ENCODE measurements around the gene DUS1L.
A peak's percentile ranks its signal among the peaks of the same experiment; 100 is the strongest.

Gene DUS1L

GRCh38 chr17:82065638-82066303, at the start of gene DUS1L:
Gene DUS1L, minus strand, starts transcription at chr17:82065804. Its CDS starts 745 bp downstream, at chr17:82065059.
- peak; percentile 31 for DNase-seq (ENCODE audit: low spot score)

GRCh38 chr17:82114872-82115271, 49.3 kb upstream of the DUS1L start:
- DNase-seq (ENCODE audit: low spot score): no peak

- no peak for DNase-seq (ENCODE audit: low spot score)
These were observed 48.8 kb upstream of the DUS1L start for GRCh38 chr17:82114447-82114846.

GRCh38 chr17:82113941-82114340, 48.3 kb upstream of the DUS1L start:
- DNase-seq (ENCODE audit: low spot score): no peak

GRCh38 chr17:82113422-82113821, 47.8 kb upstream of the DUS1L start:
- no peak for DNase-seq (ENCODE audit: low spot score)

- DNase-seq (ENCODE audit: low spot score): no peak
These were observed 47.3 kb upstream of the DUS1L start for GRCh38 chr17:82112914-82113311.

- DNase-seq (ENCODE audit: low spot score): no peak
These were observed 46.7 kb upstream of the DUS1L start for GRCh38 chr17:82112181-82112913.

GRCh38 chr17:82110298-82110697, 44.7 kb upstream of the DUS1L start:
- DNase-seq (ENCODE audit: low spot score): no peak

- no peak for DNase-seq (ENCODE audit: low spot score)
These were observed 43.4 kb upstream of the DUS1L start for GRCh38 chr17:82108961-82109475.

- no peak for DNase-seq (ENCODE audit: low spot score)
These were observed 42.9 kb upstream of the DUS1L start for GRCh38 chr17:82108496-82108945.

- DNase-seq (ENCODE audit: low spot score): no peak
These were observed 42.4 kb upstream of the DUS1L start for GRCh38 chr17:82108038-82108437.

GRCh38 chr17:82107341-82107860, 41.8 kb upstream of the DUS1L start:
- no peak for DNase-seq (ENCODE audit: low spot score)

- no peak for DNase-seq (ENCODE audit: low spot score)
These were observed 41.2 kb upstream of the DUS1L start for GRCh38 chr17:82106688-82107305.

GRCh38 chr17:82105882-82106687, 40.5 kb upstream of the DUS1L start:
- peak; percentile 78 for DNase-seq (ENCODE audit: low spot score)

- no peak for DNase-seq (ENCODE audit: low spot score)
These were observed 39.8 kb upstream of the DUS1L start for GRCh38 chr17:82105417-82105881.

GRCh38 chr17:82104797-82105416, 39.3 kb upstream of the DUS1L start:
- DNase-seq (ENCODE audit: low spot score): no peak

- no peak for DNase-seq (ENCODE audit: low spot score)
These were observed 38.2 kb upstream of the DUS1L start for GRCh38 chr17:82103553-82104451.

- DNase-seq (ENCODE audit: low spot score): no peak
These were observed 36.4 kb upstream of the DUS1L start for GRCh38 chr17:82101767-82102679.

GRCh38 chr17:82101301-82101715, 35.7 kb upstream of the DUS1L start:
- no peak for DNase-seq (ENCODE audit: low spot score)
